ENCODE data around the gene APOO. TPM values are rescaled to one million over a fixed set of nuclear protein-coding genes. Genes with fewer than 3 reads are reported as not detected.

The APOO gene
- total RNA-seq, 2 donors from 2014 or later: 7.5 to 9.9 TPM

DNA sequence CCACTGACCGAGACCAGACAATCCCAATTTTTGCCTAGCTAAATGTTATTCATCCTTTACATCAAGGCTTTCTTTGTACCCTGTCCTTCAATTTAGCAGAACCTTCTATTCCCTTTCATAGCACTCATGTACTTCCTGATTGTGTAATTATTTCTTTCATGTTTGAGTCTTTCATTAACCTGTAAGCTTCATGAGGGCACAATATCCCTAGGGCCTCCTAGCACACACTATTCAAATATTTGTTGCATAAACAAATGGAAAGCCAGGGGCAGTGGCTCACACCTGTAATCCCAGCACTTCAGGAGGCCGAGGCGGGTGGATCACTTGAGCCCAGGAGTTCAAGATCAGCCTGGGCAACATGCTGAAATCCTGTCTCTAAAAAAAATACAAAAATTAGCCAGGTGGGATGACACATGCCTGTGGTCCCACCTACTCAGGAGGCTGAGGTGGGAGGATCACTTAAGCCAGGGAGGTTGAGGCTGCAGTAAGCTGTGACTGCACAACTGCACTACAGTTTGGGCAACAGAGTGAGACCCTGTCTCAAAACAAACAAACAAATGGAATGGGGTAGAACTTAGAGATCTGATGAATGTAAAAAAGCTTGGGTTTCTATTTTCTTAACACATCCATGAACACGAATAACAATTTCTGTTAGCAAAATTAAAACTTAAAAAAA, 65.8 kb downstream of the APOO start:
- Histone ChIP-seq H3K4me3 (no peak overlapping the region), H3K27me3 (no peaks in the 10 kb centered on the region), H3K27ac (no peak overlapping the region), H3K9me3 (no peaks in the 10 kb centered on the region), H3K4me1 (peaks cover 16% of the 10 kb centered on the region), H3K36me3 (replicated peaks in 1 of 2; ENCODE audit: insufficient read depth in 1 of 2, low read depth in 2 of 2) (no peaks in the 10 kb centered on the region)
- intact Hi-C loops (cut with DNase I): no loop called here
- TF ChIP-seq, protein P1, sequence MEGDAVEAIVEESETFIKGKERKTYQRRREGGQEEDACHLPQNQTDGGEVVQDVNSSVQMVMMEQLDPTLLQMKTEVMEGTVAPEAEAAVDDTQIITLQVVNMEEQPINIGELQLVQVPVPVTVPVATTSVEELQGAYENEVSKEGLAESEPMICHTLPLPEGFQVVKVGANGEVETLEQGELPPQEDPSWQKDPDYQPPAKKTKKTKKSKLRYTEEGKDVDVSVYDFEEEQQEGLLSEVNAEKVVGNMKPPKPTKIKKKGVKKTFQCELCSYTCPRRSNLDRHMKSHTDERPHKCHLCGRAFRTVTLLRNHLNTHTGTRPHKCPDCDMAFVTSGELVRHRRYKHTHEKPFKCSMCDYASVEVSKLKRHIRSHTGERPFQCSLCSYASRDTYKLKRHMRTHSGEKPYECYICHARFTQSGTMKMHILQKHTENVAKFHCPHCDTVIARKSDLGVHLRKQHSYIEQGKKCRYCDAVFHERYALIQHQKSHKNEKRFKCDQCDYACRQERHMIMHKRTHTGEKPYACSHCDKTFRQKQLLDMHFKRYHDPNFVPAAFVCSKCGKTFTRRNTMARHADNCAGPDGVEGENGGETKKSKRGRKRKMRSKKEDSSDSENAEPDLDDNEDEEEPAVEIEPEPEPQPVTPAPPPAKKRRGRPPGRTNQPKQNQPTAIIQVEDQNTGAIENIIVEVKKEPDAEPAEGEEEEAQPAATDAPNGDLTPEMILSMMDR (IDR thresholded peaks at IDR 0.05): no peak
- no peak for TF ChIP-seq POLR2A (IDR thresholded peaks at IDR 0.05)
- DNase-seq (no peak), ATAC-seq (no peak)
- WGBS, 2 donors: 89 to 93% methylated on average over 4 of the region's 4 CpGs

DNA sequence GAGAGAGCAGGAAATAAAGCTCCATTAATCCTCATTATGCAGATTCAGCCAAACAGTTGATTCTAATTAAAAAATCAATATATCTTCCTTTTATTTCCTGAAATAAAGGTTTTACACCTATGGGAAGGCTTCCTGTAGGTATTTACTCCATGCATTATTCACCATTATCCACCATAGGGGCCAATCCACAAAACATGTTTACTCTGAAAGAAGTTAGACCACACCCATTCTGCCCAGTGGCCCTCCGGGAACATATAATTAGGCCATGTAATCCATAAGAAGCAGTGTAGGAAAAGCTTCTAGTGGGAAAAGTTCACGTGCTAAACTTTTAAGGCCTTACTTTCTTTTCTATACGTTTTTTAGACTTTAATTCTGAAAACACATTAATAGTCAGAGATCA, 67.1 kb downstream of the APOO start:
- H3K36me3 ChIP-seq (replicated peaks in 1 of 2; ENCODE audit: insufficient read depth in 1 of 2, low read depth in 2 of 2): no peaks in the 10 kb centered on the region
- intact Hi-C loops (cut with DNase I): no loop called here
- no peak overlapping the region for H3K4me3 ChIP-seq
- no peaks in the 10 kb centered on the region for H3K9me3 ChIP-seq
- no peaks in the 10 kb centered on the region for H3K27me3 ChIP-seq
- no peak for TF ChIP-seq POLR2A (IDR thresholded peaks at IDR 0.05)
- TF ChIP-seq, protein P1 (IDR thresholded peaks at IDR 0.05): no peak
- WGBS, 2 donors: 78 to 79% methylated on average over 3 of the region's 3 CpGs
- peaks cover 16% of the 10 kb centered on the region for H3K4me1 ChIP-seq
- DNase-seq (no peak), ATAC-seq (no peak)
- H3K27ac ChIP-seq: no peak overlapping the region

DNA sequence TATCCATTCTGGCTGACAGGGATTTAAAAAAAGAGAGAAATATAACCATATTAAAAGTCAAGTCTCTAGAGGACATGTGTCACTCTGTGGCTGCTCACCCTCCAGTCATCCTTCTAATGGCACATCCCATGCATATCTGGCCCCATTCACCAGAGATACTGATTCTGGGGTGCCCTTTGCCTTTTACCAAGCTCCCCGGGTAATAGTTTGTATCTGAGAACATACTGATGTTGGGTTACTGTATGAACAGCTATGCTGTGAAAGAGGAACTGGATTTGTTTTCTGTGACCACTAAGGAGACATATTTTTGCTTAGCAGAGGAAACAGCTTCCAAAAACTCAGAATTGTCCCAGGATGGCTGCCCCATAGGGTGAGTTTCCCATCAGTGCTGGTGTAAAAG, 68.8 kb downstream of the APOO start:
- Histone ChIP-seq H3K4me3 (no peak overlapping the region), H3K27me3 (no peaks in the 10 kb centered on the region), H3K9me3 (no peaks in the 10 kb centered on the region), H3K27ac (no peak overlapping the region), H3K36me3 (replicated peaks in 1 of 2; ENCODE audit: insufficient read depth in 1 of 2, low read depth in 2 of 2) (no peaks in the 10 kb centered on the region), H3K4me1 (no peaks in the 10 kb centered on the region)
- TF ChIP-seq, protein P1 (IDR thresholded peaks at IDR 0.05): no peak
- TF ChIP-seq POLR2A (IDR thresholded peaks at IDR 0.05): no peak
- no peak for DNase-seq
- intact Hi-C loops (cut with DNase I): no loop called here
- WGBS, 2 donors: 88% methylated on average over 1 of the region's 1 CpG; no CpG with 5 or more reads in 1 of the 2 donors
- no peak for ATAC-seq

DNA sequence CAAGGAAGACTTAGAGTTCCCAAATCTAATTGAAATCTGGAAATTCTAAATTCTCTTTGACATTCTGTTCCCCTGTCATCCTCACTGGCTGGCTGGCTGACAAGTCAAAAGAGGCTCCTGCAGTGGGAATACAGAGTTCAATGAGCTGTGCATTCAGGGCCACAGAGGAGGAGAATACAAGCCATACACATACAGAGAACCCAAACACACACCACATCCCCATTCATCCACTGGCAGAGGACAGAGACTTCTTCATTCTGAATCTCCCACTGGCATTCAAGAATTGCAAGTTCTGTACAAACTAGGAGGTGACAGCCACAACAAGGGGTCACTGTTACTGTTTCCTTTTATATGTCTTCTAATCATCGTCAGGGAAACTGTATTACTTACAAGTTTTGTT, 75.0 kb downstream of the APOO start:
- 64 to 100% methylated on average over 1 of the region's 1 CpG for WGBS, 2 donors
- Histone ChIP-seq H3K4me3 (no peak overlapping the region), H3K27me3 (no peaks in the 10 kb centered on the region), H3K27ac (no peak overlapping the region), H3K36me3 (replicated peaks in 1 of 2; ENCODE audit: insufficient read depth in 1 of 2, low read depth in 2 of 2) (no peaks in the 10 kb centered on the region), H3K4me1 (no peaks in the 10 kb centered on the region), H3K9me3 (no peaks in the 10 kb centered on the region)
- ATAC-seq: no peak
- intact Hi-C loops (cut with DNase I): no loop called here
- DNase-seq: no peak
- no peak for TF ChIP-seq POLR2A (IDR thresholded peaks at IDR 0.05)
- TF ChIP-seq, protein P1 (IDR thresholded peaks at IDR 0.05): no peak

DNA sequence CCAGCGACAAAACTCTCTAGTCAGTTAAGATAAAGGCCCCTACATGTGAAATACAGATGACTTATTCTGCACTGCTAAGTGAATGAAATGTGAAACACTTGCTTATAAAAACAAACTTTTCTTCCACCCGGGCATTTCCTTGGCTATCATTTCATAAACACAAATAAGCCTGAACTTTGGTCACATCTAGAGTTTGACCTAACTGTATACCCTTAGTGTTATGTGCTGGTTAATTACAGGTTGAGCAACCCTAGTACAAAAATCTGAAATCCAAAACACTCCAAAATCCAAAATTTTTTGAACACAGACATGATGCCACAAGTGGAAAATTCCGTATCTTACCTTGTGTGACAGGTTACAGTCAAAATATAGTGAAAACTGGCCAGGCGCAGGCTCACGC, 78.9 kb downstream of the APOO start:
- Histone ChIP-seq H3K9me3 (no peaks in the 10 kb centered on the region), H3K27me3 (no peaks in the 10 kb centered on the region), H3K4me1 (no peaks in the 10 kb centered on the region), H3K4me3 (no peak overlapping the region), H3K27ac (no peak overlapping the region), H3K36me3 (replicated peaks in 1 of 2; ENCODE audit: insufficient read depth in 1 of 2, low read depth in 2 of 2) (no peaks in the 10 kb centered on the region)
- no peak for ATAC-seq
- no peak for TF ChIP-seq POLR2A (IDR thresholded peaks at IDR 0.05)
- TF ChIP-seq, protein P1 (IDR thresholded peaks at IDR 0.05): no peak
- intact Hi-C loops (cut with DNase I): no loop called here
- WGBS, 2 donors: 86 to 93% methylated on average over 4 to 5 of the region's 5 CpGs
- DNase-seq: no peak
